Activated CD4-positive, CD25-positive, alpha-beta regulatory T cell treated with anti-CD3 and anti-CD28 coated beads, Interleukin-2, amount 50 U/mL, for 24 hours (primary cell): Measurements from ENCODE around the gene ZBTB9.
"Not testable (repeated sequence)": the region's sequence is repeated elsewhere in the genome, so short reads cannot be mapped to it uniquely, and the experiment has no call there.

ENCODE experiments used
- ATAC-seq, 2 donors: fragments of 150-1000 bp; cut with Tn5 transposase; one replicate each; pipeline ENCODE4 v1.10.0; 2021; ENCODE audit warnings: mild to moderate bottlenecking in 1 of 2, moderate library complexity in 1 of 2

ZBTB9 gene

GRCh38 chr6:33466075-33466735, 11.8 kb downstream of the ZBTB9 start:
- ATAC-seq = no peak

- ATAC-seq = no peak
These were observed 12.7 kb downstream of the ZBTB9 start for GRCh38 chr6:33467091-33467490.

- ATAC-seq = no peak
These were observed 15.3 kb downstream of the ZBTB9 start for GRCh38 chr6:33469661-33470060.

GRCh38 chr6:33477864-33478263, 23.5 kb downstream of the ZBTB9 start:
- ATAC-seq = no peak

GRCh38 chr6:33481192-33481591, 26.8 kb downstream of the ZBTB9 start:
- ATAC-seq = no peak

GRCh38 chr6:33482620-33483019, 28.2 kb downstream of the ZBTB9 start:
- not testable (repeated sequence) for ATAC-seq

GRCh38 chr6:33483678-33484077, 29.3 kb downstream of the ZBTB9 start:
- ATAC-seq = no peak

GRCh38 chr6:33484673-33485262, 30.4 kb downstream of the ZBTB9 start:
- not testable (repeated sequence) for ATAC-seq

GRCh38 chr6:33485680-33486079, 31.3 kb downstream of the ZBTB9 start:
- not testable (repeated sequence) for ATAC-seq

GRCh38 chr6:33488339-33488738, 34.0 kb downstream of the ZBTB9 start:
- no peak for ATAC-seq

- no peak for ATAC-seq
These were observed 35.8 kb downstream of the ZBTB9 start for GRCh38 chr6:33490198-33490597.

GRCh38 chr6:33490621-33491020, 36.2 kb downstream of the ZBTB9 start:
- no peak for ATAC-seq

GRCh38 chr6:33492093-33492492, 37.7 kb downstream of the ZBTB9 start:
- no peak for ATAC-seq

GRCh38 chr6:33497157-33497556, 42.8 kb downstream of the ZBTB9 start:
- no peak for ATAC-seq

GRCh38 chr6:33502486-33502885, 48.1 kb downstream of the ZBTB9 start:
- no peak for ATAC-seq

- ATAC-seq = no peak
These were observed 50.1 kb downstream of the ZBTB9 start for GRCh38 chr6:33504486-33504885.

GRCh38 chr6:33505548-33506370, 51.4 kb downstream of the ZBTB9 start:
- ATAC-seq = no peak
